ENCODE measurements around the gene RENBP. TPM values are rescaled to one million over a fixed set of nuclear protein-coding genes. Genes with fewer than 3 reads are reported as not detected.

RENBP gene
- total RNA-seq, 2 experiments from 2014 or later = 2.8 to 6.2 TPM

GRCh38 chrX:153956044-153956907 is 11.8 kb upstream of the RENBP start:
- BruUV-seq (replicated peaks) = no TSS peak
- no peak overlapping the region for H3K4me2 ChIP-seq (ENCODE audit: low read length)
- TF ChIP-seq CTCF (conservative IDR thresholded peaks at IDR 0.05; ENCODE audit: low read length) (no peak), EZH2phosphoT487 (IDR thresholded peaks at IDR 0.05; ENCODE audit: borderline replicate concordance, low read depth, low read length) (no peak)
- H3K9me3 ChIP-seq (ENCODE audit: low read length) = no peaks in the 10 kb centered on the region
- H3K79me2 ChIP-seq (ENCODE audit: insufficient read depth, low read depth, low read length) = no peaks in the 10 kb centered on the region
- DNase-seq (ENCODE audit: low spot score) = no peak
- ChIA-PET CTCF (ENCODE audit: unreplicated experiment) (no interaction called here), POLR2A (no interaction called here)
- H4K20me1 ChIP-seq (ENCODE audit: insufficient read depth, low read length) = no peaks in the 10 kb centered on the region
- no peaks in the 10 kb centered on the region for H3K4me1 ChIP-seq (ENCODE audit: insufficient read depth, low read length, poor library complexity, severe bottlenecking)
- no peak overlapping the region for H2AFZ ChIP-seq (ENCODE audit: low read length)
- intact Hi-C loops (cut with micrococcal nuclease; ENCODE audit: unreplicated experiment) = no loop called here
- H3K36me3 ChIP-seq (ENCODE audit: insufficient read depth, low read length) = peaks cover 99% of the 10 kb centered on the region
- H3K9me2 ChIP-seq (ENCODE audit: insufficient read depth, low read length) = no peaks in the 10 kb centered on the region
- H3K4me3 ChIP-seq (ENCODE audit: low read depth, low read length, poor library complexity, severe bottlenecking) = no peak overlapping the region
- no peak overlapping the region for H3K27ac ChIP-seq (ENCODE audit: low read depth, low read length, poor library complexity, severe bottlenecking)

- Histone ChIP-seq H2AFZ (ENCODE audit: low read length) (no peak overlapping the region), H3K4me3 (ENCODE audit: low read depth, low read length, poor library complexity, severe bottlenecking) (no peak overlapping the region), H3K9me2 (ENCODE audit: insufficient read depth, low read length) (no peaks in the 10 kb centered on the region), H3K36me3 (ENCODE audit: insufficient read depth, low read length) (peaks cover 99% of the 10 kb centered on the region), H3K4me1 (ENCODE audit: insufficient read depth, low read length, poor library complexity, severe bottlenecking) (no peaks in the 10 kb centered on the region), H3K79me2 (ENCODE audit: insufficient read depth, low read depth, low read length) (no peaks in the 10 kb centered on the region), H4K20me1 (ENCODE audit: insufficient read depth, low read length) (no peaks in the 10 kb centered on the region), H3K27ac (ENCODE audit: low read depth, low read length, poor library complexity, severe bottlenecking) (no peak overlapping the region), H3K9me3 (ENCODE audit: low read length) (no peaks in the 10 kb centered on the region), H3K4me2 (ENCODE audit: low read length) (no peak overlapping the region)
- BruUV-seq (replicated peaks) = no TSS peak
- no peak for DNase-seq (ENCODE audit: low spot score)
- TF ChIP-seq EZH2phosphoT487 (IDR thresholded peaks at IDR 0.05; ENCODE audit: borderline replicate concordance, low read depth, low read length) = no peak
- TF ChIP-seq CTCF (conservative IDR thresholded peaks at IDR 0.05; ENCODE audit: low read length) = no peak
- intact Hi-C loops (cut with micrococcal nuclease; ENCODE audit: unreplicated experiment) = no loop called here
- CTCF ChIA-PET (ENCODE audit: unreplicated experiment) = no interaction called here
- POLR2A ChIA-PET = no interaction called here
Observed at GRCh38 chrX:153955228-153955732, 10.8 kb upstream of the RENBP start.
